ENCODE data around the gene KRI1. TPM values are rescaled to one million over a fixed set of nuclear protein-coding genes. Genes with fewer than 3 reads are reported as not detected.

The KRI1 gene
- total and polyA plus RNA-seq, 10 donors: 24.9 to 43.3 (median 31.7) TPM

DNA sequence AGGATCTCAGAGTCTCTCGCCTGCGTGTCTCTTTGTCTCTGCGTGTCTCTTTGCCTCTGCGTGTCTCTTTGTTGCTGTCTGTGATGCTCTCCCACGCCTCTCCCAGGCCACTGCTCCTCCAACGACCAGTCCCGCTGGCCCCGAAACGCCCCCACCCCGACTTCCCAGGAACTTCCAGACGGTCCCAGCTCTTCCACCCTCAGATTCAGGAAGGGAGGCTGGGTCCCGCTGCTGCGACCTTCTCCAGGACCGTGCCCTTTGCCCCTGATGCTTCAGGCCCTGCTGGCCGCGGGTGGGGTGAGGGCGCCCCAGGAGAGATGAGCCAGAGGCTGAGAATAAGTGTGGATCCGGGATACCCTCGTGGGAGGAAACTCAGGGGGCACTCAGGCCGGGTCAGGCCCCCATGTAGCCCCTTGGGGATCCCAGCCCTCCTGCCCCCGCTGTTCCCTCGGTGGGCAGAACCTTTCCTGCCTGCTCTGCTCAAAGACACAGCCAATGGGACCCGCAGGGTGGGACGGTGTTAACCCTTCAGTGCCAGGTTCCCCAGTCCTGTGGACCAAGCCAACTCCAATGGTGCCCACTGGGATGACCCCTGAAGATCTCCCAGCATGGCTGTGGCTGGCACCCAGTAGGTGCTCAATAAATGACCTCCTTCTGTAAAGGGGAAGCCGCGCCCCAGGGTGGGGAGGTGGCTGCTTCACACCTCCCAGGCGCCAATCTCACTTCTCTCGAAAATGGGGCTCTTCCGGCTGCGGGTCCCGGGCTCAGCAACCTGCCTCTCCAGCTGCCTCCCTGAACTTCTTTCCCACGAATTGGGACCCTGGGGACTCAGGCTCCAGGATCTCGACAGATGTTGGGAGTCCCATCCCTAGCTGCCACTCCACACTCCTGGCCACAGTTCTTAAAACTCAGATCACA lies 47.1 kb downstream of the KRI1 start:
- H3K4me1 ChIP-seq: peaks cover 20 to 57% (median 39%) of the 10 kb centered on the region in 6 donors
- H3K27ac ChIP-seq: peak overlapping the region in 7 of 8 donors; percentile 41 to 88 (median 74)
- TF ChIP-seq, protein P1, sequence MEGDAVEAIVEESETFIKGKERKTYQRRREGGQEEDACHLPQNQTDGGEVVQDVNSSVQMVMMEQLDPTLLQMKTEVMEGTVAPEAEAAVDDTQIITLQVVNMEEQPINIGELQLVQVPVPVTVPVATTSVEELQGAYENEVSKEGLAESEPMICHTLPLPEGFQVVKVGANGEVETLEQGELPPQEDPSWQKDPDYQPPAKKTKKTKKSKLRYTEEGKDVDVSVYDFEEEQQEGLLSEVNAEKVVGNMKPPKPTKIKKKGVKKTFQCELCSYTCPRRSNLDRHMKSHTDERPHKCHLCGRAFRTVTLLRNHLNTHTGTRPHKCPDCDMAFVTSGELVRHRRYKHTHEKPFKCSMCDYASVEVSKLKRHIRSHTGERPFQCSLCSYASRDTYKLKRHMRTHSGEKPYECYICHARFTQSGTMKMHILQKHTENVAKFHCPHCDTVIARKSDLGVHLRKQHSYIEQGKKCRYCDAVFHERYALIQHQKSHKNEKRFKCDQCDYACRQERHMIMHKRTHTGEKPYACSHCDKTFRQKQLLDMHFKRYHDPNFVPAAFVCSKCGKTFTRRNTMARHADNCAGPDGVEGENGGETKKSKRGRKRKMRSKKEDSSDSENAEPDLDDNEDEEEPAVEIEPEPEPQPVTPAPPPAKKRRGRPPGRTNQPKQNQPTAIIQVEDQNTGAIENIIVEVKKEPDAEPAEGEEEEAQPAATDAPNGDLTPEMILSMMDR (IDR thresholded peaks at IDR 0.05 in 8 of 11, conservative IDR thresholded peaks at IDR 0.05 in 3 of 11): no peak
- TF ChIP-seq POLR2AphosphoS5 (IDR thresholded peaks at IDR 0.05): peak in 1 of 3 donors; percentile 23
- peak overlapping the region in 5 of 8 donors; percentile 8 to 71 (median 50) for H3K4me3 ChIP-seq
- H3K27me3 ChIP-seq (replicated peaks in 1 of 7): peaks cover 6 to 76% (median 58%) of the 10 kb centered on the region in 7 donors
- WGBS, 5 donors: 8 to 12% (median 11%) methylated on average over 26 to 33 of the region's 33 CpGs
- intact Hi-C loops (cut with DNase I; ENCODE audit: low total_unique reads): no loop called here
- H3K36me3 ChIP-seq: peaks cover 0 to 9% (median 0%) of the 10 kb centered on the region in 6 donors
- no peak for DNase-seq
- H3K9me3 ChIP-seq: no peaks in the 10 kb centered on the region

DNA sequence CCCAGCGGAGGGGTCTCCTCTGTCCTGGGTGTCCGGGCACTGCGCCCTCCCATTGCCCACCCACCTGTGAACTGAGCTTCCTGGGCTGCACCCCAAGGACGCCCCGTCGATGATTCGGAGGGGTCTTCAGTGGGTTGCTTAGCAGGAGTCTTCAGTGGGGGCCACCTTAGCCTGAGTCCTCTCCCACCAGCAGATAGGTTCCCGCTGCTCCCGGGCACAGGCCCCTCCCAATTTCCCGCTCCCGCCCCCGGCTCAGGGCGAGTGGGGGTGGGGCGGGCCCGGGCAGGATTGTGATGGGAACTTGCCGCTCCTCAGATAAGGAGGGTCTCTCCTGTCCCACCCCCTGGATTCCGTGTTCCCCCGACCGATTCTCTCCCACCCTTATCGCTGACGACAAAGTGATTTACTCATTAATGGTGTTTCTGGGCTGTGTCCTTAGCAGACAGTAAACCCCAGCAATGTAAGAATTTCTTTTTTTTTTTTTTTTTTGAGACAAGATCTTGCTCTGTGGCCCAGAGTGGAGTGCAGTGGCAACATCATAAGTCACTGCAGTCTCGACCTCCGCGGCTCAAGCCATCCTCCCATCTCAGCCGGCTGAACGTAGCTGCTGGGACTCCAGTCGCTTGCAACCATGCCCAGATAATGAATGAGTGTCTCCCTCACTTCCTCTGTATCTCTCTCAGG lies 47.9 kb downstream of the KRI1 start:
- Histone ChIP-seq H3K36me3 (peaks cover 0 to 9% (median 0%) of the 10 kb centered on the region in 6 donors), H3K27me3 (replicated peaks in 1 of 7) (peaks cover 6 to 84% (median 65%) of the 10 kb centered on the region in 7 donors), H3K4me3 (peak overlapping the region; percentile 25 to 71 (median 48)), H3K4me1 (peaks cover 20 to 60% (median 39%) of the 10 kb centered on the region in 6 donors), H3K27ac (peak overlapping the region in 7 of 8 donors; percentile 60 to 88 (median 76)), H3K9me3 (no peaks in the 10 kb centered on the region)
- TF ChIP-seq, protein P1 (IDR thresholded peaks at IDR 0.05 in 8 of 11, conservative IDR thresholded peaks at IDR 0.05 in 3 of 11): no peak
- no peak for TF ChIP-seq POLR2A (IDR thresholded peaks at IDR 0.05)
- TF ChIP-seq POLR2AphosphoS5 (IDR thresholded peaks at IDR 0.05): no peak
- WGBS, 5 donors: 2 to 4% (median 3%) methylated on average over 26 to 27 of the region's 27 CpGs
- intact Hi-C loops (cut with DNase I; ENCODE audit: low total_unique reads): no loop called here
- no peak for DNase-seq

DNA sequence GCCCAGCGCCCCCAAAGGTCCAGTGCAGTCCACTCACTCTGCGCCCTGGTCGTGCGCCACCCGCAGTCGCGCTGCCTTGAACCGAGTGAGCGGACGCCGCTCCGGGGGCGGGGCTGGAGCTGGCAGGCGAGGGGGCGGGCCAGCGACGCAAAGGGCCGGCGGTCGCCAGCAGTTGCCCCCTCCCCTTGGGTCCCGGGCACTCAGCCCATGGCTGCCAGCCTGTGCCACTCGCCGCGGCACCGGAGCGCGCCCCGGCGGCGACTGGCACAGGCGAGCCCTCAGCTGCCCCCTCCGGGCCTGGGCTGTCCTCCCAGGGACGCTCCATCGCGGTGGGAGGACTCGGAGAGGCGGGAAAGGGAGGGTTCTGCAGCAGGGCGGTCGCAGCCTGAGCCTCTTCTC lies 48.5 kb downstream of the KRI1 start, which contains the start of gene S1PR5:
S1PR5 (minus strand) TSS at position 87 of the 399 bp plus-strand sequence. CDS start 2,436 bp downstream, outside the sequence.
- intact Hi-C loops (cut with DNase I; ENCODE audit: low total_unique reads): no loop called here
- H3K9me3 ChIP-seq: no peaks in the 10 kb centered on the region
- peak within 1 kb of the TSS in 7 of 8 donors; percentile 60 to 88 (median 76) for H3K27ac ChIP-seq
- no peak for DNase-seq
- peak within 1 kb of the TSS; percentile 25 to 71 (median 48) for H3K4me3 ChIP-seq
- peaks cover 20 to 56% (median 39%) of the 10 kb centered on the region in 6 donors for H3K4me1 ChIP-seq
- peaks cover 0 to 9% (median 0%) of the 10 kb centered on the region in 6 donors for H3K36me3 ChIP-seq
- H3K27me3 ChIP-seq (replicated peaks in 1 of 7): peaks cover 6 to 89% (median 65%) of the 10 kb centered on the region in 7 donors
- TF ChIP-seq POLR2A (IDR thresholded peaks at IDR 0.05): no peak
- TF ChIP-seq POLR2AphosphoS5 (IDR thresholded peaks at IDR 0.05): peak; percentile 43 to 74 (median 46)
- WGBS, 5 donors: 2 to 4% (median 3%) methylated on average over 13 to 39 of the region's 39 CpGs

DNA sequence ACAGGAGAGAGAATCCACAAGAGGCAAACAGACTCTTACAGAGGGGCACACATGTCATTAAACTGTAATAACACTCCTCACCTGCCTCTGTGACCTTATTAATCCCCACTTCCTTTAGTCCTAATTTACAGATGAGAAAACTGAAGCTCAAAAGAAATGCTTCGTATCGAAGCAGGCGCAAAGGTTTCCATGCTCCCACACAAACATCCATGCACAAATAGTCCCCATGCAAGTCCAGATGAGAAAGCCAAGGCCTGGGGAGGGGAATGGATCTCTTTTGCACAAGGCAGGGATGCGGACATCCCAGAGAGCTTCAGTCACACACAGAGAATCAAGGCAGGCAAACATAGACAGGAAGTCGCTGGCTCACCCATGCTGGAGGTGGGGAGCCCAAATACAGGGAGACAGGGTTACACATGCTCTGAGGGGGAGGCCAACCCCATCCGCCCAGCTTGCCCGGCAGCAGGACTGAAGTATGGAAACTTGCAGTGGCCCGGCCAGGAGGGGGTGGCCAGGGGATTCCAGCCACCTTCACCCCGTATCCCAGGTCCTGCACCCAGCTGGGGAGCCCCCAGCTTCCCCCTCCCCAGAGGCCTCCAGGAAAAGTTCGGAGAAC lies 49.0 kb downstream of the KRI1 start:
- peaks cover 0 to 9% (median 0%) of the 10 kb centered on the region in 6 donors for H3K36me3 ChIP-seq
- H3K4me3 ChIP-seq: peak overlapping the region in 7 of 8 donors; percentile 32 to 71 (median 49)
- intact Hi-C loops (cut with DNase I; ENCODE audit: low total_unique reads): no loop called here
- H3K27me3 ChIP-seq (replicated peaks in 1 of 7): peaks cover 6 to 94% (median 69%) of the 10 kb centered on the region in 7 donors
- TF ChIP-seq, protein P1 (IDR thresholded peaks at IDR 0.05 in 8 of 11, conservative IDR thresholded peaks at IDR 0.05 in 3 of 11): no peak
- TF ChIP-seq POLR2A (IDR thresholded peaks at IDR 0.05) (no peak), POLR2AphosphoS5 (IDR thresholded peaks at IDR 0.05) (no peak)
- peaks cover 20 to 53% (median 39%) of the 10 kb centered on the region in 6 donors for H3K4me1 ChIP-seq
- peak overlapping the region in 7 of 8 donors; percentile 60 to 88 (median 76) for H3K27ac ChIP-seq
- DNase-seq: no peak
- 48 to 58% (median 51%) methylated on average over 5 to 10 of the region's 10 CpGs for WGBS, 5 donors
- no peaks in the 10 kb centered on the region for H3K9me3 ChIP-seq
